ENCODE measurements around the gene DRAXIN. TPM values are rescaled to one million over a fixed set of nuclear protein-coding genes. Genes with fewer than 3 reads are reported as not detected.

The DRAXIN gene
- polyA plus RNA-seq, 4 donors = 0.68 to 1.2 (median 1.2) TPM

DNA sequence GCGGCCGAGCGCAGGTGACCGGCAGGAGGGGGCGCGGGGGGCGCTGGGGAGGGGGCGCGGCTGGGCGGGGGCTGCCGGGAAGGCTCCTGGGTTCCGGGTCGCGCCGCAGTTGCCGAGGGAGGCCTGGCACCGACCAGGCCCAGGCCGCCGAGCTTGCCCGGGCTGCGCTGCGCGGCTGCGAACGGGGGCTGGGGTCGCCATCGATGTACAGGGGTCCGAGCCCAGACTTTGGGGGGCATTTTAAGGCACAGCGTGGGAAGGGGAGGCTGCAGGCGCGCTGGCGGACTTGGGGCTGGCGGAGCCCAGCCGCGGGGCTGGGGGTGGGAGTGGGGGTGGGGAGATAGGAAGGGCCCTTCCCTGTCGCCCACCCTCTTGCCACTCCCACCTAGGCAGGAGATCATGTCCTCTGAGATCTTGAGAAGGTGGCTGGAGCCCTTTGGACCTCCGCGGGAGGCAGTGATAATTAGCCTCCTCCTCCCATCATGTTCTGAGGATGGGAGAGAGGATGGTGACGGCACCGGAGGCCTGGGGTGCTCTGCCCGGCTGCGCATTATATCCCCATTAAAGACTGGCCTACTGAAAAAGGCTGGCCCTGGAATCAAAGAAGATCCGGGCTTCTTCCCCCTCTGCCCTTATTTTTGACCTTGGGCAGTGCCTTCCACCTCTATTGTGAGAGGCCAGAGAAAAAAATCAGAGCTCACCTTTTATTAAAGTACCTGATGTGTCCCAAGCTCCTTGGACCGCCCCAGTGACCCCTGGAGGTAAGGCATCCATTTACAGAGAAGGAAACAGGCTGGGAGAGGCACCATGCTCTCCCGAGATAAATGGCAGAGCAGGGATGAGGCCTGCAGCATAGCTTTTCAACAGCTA, 36.3 kb upstream of the DRAXIN start:
- DNase-seq (ENCODE audit: low read depth in 4 of 4, low spot score in 2 of 4) = no peak

DNA sequence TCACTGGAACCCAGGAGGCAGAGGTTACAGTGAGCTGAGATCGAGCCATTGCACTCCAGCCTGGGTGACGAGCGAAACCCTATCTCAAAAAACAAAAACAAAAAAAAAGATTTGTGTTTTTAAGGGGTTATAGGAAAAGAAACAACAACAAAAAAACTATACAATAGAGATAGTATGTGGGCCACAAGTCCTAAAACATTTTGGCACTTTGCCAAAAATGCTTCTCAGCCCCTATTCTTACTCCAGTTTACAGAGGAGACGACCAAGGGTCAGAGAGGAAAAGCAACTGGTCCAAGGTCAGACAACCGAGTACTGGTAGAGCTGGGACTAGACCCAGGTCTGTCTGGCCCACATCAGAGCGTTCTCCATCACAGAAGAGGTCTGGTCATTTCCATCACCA, 33.9 kb upstream of the DRAXIN start:
- DNase-seq (ENCODE audit: low read depth in 4 of 4, low spot score in 2 of 4) = no peak

DNA sequence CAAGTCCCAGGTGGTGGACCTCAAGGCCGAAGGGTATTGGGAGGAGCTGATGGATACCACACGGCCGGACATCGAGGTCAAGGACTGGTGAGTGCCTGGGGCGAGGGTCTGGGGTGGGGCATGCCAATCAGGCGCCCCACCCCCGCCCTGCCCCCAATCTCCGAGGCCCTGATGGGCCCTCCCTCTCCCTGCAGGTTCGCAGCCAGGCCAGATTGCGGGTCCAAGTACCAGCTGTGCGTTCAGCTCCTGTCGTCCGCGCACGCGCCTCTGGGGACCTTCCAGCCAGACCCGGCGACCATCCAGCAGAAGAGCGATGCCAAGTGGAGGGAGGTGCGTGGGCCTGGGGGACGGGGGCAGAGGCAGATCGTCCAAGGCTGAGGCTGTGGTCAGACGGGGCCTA, 33.0 kb upstream of the DRAXIN start:
- DNase-seq (ENCODE audit: low read depth in 4 of 4, low spot score in 2 of 4) = no peak

DNA sequence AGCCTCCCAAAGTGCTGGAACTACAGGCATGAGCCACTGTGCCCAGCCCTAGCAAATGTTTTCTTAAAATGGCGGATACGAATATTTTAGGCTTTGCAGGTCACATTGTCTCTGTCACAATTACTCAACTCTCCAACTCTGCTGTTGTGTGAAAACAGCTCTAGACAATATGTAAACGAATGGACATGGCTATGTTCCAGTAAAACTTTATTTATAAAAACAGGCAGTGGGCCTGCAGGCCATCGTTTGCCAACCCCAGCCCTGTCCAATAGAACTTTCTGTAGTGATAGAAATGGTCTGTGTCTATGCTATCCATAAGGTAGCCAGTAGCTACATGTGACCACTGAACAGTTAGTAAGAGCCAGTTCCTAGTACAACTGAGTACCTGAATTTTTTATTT, 31.8 kb upstream of the DRAXIN start:
- DNase-seq (ENCODE audit: low read depth in 4 of 4, low spot score in 2 of 4) = no peak

DNA sequence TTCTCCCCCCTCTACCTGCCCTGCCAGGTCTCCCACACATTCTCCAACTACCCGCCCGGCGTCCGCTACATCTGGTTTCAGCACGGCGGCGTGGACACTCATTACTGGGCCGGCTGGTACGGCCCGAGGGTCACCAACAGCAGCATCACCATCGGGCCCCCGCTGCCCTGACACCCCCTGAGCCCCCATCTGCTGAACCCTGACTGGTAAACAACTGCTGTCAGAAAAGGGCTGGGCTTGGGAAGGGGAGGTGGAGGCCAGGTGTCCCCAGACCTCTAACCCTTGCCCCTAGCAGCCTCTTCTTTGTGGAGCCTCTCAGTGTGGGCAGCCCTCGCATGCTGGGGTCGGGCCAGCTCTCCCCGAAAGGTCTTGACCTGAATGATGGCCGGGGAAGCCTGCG, 30.4 kb upstream of the DRAXIN start:
- DNase-seq (ENCODE audit: low read depth in 4 of 4, low spot score in 2 of 4) = no peak

DNA sequence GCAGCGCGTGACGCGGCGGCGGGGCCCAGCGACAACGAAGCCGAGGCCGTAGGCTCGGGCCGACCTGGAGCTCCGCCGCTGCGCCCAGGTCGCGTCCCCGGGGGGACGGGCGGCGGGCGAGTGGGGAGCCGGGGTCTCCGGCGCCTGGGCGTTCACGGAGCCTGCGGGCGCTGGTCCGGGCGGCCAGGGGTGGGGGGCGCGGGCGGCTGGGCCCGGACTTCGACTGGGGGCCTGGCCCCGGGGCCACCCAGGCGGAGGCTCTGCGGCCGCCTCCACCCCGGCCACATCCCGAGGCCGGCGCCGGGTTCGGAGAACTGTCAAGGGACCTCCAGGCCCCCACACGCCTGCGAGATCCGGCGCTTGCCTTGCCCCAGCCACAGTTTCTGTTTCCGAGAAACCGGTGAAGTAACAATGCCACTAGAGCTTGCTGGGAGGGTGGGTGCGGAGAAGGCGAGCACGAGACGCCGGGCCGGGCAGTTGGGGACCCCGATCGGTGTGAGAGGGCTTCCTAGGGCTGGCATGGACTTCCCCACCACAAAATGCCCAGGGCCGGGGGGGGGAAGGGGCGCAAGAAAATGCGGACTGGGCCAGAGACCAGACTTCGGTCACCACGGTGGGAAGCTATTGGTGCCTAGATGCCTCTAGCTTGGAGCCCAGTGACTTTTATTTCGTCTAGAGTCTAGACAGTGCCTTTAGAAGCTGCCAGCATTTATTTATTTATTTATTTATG, 27.0 kb upstream of the DRAXIN start:
- no peak for DNase-seq (ENCODE audit: low read depth in 4 of 4, low spot score in 2 of 4)

DNA sequence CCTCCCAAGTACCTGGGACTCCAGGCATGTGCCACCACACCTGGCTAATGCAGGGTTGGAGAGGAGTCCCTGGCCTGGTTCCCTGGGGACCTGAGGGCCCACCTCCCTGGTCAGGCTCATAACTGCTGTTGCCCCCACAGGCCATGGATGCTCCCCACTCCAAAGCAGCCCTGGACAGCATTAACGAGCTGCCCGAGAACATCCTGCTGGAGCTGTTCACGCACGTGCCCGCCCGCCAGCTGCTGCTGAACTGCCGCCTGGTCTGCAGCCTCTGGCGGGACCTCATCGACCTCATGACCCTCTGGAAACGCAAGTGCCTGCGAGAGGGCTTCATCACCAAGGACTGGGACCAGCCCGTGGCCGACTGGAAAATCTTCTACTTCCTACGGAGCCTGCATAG, 23.0 kb upstream of the DRAXIN start:
- DNase-seq (ENCODE audit: low read depth in 4 of 4, low spot score in 2 of 4) = no peak

DNA sequence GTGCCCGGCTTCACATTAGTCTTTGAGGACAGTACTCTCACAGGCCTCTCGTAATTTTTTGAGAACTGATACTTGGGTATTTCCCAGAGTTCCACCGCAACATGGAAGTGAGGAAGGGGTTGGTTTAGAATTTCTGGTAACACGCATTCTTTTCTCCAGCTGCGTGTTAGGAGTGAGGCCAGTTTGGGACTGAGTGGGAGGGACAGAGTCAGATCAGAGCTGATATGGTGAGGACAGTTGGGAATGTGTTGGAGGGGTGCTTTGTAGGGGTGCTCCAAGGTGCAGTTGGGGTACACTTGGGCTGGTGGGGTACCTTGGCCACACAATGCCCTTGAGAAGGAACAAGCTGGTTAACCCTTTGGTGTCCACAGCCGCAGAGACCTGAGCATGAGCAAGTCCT, 20.8 kb upstream of the DRAXIN start:
- no peak for DNase-seq (ENCODE audit: low read depth in 4 of 4, low spot score in 2 of 4)

DNA sequence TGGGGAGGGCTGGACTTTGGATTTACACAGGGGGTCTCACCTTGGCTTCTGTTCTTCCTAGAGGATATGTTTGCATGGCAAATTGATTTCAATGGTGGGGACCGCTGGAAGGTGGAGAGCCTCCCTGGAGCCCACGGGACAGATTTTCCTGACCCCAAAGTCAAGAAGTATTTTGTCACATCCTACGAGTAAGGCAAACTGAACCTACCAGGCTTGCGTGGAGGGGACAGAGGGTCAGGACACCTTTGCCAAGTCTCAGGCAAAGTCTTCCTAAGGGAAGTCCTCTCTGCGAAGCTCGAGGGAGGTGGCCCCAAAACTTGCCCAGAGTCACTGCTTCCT, 20.3 kb upstream of the DRAXIN start:
- DNase-seq (ENCODE audit: low read depth in 4 of 4, low spot score in 2 of 4) = no peak

DNA sequence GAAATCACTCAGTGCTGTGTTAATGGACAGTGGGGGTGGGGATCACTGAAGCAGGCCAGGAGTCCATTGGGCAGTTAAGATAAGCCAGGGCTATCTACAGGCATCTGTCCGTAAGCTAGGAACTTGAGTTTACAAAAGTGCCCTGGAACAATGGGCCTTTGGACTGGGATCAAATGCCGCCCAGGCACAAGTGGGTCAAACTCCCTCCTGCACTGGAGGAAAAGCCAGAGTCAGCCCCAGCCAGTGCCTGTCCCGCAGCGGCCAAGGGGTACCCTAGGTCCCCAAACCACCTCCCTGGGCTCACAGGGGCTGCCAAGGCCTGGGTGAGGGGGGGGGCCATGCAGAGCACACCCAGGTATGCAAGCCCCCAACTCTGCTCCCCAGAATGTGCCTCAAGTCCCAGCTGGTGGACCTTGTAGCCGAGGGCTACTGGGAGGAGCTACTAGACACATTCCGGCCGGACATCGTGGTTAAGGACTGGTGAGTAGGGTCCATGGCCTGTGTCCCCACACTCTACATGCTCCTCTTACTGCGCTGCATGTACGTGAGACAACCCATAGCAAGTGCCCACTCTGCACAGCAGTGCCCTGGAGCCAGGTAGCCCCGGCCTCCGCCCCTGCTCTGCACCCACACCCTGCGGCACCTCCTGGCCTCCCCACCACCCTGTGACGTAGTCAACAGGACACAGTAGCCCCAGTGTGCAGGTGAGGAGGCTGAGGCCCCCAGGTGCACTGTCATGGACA, 19.8 kb upstream of the DRAXIN start:
- DNase-seq (ENCODE audit: low read depth in 4 of 4, low spot score in 2 of 4) = no peak

DNA sequence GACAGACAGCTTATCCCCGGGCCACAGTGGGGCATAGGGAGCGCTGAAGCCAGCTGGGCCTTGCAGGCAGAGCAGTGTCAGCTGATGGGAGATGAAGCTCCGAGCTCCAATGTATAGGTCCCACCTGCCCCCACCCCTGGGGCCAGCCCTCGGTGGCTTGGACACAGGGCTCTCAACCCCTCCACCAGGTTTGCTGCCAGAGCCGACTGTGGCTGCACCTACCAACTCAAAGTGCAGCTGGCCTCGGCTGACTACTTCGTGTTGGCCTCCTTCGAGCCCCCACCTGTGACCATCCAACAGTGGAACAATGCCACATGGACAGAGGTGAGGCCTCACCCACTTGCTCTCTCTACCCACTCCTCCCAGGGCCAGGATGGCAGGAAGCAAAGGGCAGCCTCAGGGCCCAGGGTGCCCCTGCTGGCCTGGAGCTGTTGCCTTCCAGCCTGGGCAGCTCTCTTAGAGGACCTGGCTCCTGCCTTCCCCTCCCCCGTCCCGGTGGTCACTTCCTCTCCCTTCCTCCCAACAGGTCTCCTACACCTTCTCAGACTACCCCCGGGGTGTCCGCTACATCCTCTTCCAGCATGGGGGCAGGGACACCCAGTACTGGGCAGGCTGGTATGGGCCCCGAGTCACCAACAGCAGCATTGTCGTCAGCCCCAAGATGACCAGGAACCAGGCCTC, 18.3 kb upstream of the DRAXIN start:
- no peak for DNase-seq (ENCODE audit: low read depth in 4 of 4, low spot score in 2 of 4)

DNA sequence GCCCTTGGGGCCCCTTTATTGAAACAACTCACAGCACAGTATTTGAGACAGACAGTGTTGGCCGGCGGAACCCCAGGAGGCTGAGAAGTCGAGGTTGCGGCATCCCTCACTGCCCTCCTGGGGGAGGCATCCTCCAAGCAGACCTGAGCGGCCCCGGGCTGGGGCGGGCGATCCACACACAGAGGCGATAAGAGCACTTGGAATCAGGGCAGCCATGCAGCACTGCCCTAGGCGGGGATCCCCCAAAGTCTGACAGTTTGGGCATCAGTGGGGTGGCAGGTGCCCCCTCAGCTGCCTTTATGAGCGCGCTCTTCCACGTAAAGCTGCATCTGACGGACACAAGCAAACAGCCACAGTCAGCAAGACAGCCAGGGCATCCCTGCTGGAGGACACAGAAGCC, 17.0 kb upstream of the DRAXIN start:
- no peak for DNase-seq (ENCODE audit: low read depth in 4 of 4, low spot score in 2 of 4)

DNA sequence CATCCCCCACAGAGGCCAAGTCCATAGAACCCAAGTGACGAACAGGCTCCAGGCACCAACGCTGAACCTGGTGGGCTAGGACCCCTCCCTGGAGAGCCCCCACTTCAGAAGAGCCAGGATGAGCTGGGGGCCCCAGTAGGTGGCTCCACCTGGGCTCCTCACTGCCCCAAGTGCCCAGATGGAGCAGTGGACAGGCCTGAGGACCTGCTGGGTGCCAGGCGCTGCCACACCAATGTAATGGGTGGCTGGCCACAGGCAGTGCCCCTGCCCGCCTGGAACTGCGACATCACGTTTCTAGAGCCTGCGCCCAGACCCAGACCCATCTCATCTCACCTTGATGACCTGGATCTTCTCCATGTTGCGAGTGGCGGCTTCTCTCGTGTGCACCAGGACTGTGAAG, 16.2 kb upstream of the DRAXIN start:
- no peak for DNase-seq (ENCODE audit: low read depth in 4 of 4, low spot score in 2 of 4)

DNA sequence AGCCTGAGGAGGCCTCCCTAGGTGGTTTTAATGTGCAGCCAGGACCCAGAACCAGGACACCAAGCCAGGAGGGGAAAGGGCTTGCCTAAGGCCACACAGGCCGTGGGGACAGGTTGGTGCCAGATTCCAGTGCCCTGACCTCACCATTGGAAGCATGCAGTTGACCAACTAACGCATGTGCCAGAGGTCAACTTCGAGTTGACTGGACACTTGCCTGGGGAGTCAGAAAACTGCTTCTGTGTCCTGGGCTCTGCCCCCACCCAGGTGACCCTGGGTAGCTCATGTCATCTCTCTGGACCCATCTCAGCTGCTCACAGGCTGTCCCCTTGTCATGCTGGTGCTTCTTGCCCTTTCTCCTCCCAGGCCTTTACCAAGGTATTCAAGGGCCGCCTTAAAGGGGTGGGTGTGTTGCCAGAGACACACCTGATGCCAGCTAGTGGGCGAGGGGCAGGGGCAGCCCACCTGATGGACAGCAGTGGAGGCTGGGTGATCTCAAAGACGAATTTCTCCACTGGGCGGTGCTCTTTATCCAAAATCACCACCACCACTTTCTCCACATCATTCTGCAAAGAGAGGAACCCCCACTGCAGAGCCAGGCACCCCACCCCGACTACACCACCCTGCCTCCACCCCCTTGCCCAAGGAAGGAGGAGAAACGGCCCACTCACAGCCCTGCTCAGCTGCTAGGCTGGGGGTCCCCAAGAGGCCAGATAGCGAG, 15.0 kb upstream of the DRAXIN start:
- DNase-seq (ENCODE audit: low read depth in 4 of 4, low spot score in 2 of 4) = no peak

DNA sequence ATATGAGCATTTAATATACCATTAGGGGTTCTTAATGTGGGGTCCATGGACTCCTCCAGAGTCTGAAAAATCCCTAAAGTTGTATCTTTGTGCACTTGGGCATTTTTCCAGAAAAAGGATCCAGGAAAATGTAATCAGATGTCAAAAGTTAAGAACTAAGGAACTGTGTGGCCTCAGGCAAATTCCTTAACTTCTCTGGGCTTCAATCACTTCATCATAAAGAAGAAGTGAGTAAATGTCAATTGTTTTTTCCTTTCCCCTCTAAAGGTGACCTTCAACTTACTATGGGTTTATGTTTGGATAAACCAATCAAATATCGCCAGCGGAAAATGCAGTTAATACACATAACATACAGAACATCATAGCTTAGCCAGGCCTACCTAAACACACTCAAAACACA, 13.1 kb upstream of the DRAXIN start:
- no peak for DNase-seq (ENCODE audit: low read depth in 4 of 4, low spot score in 2 of 4)

DNA sequence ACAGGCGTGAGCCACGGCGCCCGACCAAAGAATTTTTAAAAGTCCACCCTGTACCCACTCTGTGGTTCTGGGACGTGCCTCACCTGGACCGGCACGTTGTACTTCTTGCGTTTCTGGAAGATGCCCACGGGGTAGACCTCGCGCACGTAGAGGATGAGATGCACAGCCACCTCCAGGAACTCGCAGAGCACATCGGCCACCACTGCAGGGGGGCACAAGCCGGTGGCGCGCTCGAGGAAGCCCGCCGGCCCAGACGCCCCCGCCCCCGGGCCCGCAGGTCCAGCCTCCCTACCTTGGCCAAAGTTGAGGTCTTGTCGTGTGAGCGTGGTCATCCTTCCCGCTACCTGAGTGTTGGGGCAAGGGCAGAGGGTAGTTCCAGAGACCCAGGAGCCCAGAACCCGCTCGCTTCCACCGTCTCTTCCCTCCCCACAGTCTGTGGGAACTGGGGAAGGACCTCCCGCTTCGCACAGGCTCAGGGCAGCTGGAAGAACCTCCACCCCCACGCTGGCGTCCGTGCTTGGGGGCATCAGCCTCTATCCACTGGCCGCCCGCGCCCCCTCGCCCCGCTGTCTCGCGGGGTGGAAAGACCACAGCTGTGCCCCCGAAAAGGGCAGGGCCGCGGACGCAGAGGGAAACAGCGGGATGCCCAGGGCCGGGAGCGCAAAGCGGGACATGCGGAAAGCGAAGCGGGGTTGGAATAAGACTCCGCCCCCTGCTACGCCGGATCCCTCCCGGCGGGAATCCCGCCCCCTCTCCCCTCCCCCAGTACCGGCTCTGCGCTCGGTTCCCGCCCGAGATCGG, 11.0 kb upstream of the DRAXIN start:
- DNase-seq (ENCODE audit: low read depth in 4 of 4, low spot score in 2 of 4) = no peak

DNA sequence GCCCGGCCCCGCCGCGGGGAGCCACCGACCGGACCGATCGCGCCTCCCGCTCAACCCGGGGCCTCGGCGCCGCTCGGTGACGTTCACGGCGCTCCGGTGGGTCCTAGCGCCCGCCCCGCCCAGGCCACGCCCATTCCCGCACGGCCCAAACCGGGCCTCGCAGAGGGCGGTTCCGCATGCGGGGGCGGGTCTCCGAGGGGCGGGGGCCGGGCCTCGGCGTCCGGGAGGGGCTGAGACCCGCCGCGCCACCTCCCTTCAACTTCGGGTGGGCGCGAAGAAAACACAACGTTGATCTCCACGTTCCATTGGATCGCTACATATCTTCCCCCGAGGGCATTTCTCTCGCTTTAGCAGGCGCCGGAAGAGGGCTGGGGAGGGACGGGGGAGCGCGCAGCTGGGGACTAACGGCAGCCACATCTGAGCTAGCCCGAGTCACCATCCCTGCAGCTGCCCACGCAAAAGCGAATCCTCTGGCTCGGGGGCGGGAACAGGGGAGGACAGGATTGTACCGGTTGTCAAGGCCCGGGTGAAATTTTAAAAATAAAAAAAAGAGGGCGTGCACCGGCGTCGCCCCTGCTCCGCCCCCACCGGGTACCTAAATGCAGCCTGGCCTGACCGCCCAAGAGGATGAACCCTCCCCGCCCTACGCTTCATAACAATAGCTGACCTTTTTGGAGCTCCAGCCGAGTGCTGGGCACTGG, 10.3 kb upstream of the DRAXIN start, which contains the start of gene MAD2L2:
Gene MAD2L2 (minus strand): TSS at position 78 of the 701 bp plus-strand sequence. CDS start 547 bp downstream, outside the sequence.
- peak in 2 of 4 donors; percentile 68 for DNase-seq (ENCODE audit: low read depth in 4 of 4, low spot score in 2 of 4)

DNA sequence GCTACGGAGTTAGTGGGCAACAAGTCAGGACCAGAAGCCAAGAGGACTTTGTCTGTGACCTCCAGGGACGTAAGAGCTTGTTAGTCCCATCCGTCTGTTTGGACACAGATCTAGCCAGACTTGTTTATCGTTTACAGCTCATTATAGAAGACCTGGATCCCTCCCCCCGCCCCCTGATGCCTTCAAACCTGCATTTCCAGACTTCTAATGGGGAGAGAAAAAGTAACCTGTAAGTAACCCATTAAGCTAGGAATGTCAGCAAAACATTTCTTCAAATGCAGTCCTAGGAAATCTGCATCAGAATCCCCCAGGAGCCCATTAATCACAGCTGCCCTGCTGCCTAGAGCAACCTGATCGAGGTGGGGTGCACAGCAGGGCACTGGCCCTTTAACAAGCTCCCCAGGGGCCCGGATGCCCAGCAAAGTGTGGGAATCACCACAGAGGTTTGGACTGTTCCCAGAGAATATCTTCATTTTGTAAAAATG, 9.2 kb upstream of the DRAXIN start:
- DNase-seq (ENCODE audit: low read depth in 4 of 4, low spot score in 2 of 4) = no peak

DNA sequence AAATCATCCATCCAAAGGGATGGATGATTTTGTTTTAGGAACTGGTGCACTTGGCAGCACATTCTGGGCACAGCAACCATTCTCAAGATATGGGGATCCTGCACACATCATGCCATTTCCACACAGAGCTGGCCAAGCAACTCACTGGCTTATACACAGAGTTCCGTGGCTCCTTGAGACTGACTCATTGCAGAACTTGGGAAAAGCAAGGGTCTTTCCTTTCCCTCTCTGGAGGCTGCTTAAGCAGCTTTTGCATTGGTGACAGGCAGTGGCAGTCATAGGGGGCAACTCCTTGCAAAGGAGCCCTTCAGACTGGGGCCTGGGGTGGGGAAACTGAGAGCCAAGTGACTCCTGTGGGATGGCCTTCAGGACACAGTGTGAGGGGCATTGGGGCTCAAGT, 8.7 kb upstream of the DRAXIN start:
- no peak for DNase-seq (ENCODE audit: low read depth in 4 of 4, low spot score in 2 of 4)
